Type B pancreatic cell (in vitro differentiated cells): ENCODE measurements around the gene ARHGEF28. TPM values are rescaled to one million over a fixed set of nuclear protein-coding genes. Genes with fewer than 3 reads are reported as not detected.

Experiments used
- total RNA-seq: library from RNA; stranded (reverse); gene quantifications from 2 replicates; pipeline ENCODE4 v1.2.1, GENCODE V29; 2021; ENCODE audit warnings: low replicate concordance

ARHGEF28 gene
- total RNA-seq, 1 donor from 2014 or later, result 24.9 TPM

Other genes starting within 250 kb of the ARHGEF28 start
- 1.3 and 15.9 TPM in 2 replicates for gene FOXD1, start 177.4 kb upstream of the ARHGEF28 start, total RNA-seq
- gene BTF3, start 127.8 kb upstream of the ARHGEF28 start, total RNA-seq, result 578 and 664 TPM in 2 replicates
- gene ANKRA2, start 60.6 kb upstream of the ARHGEF28 start, total RNA-seq, result 23.2 and 26.0 TPM in 2 replicates
- 15.7 and 22.7 TPM in 2 replicates for gene UTP15, start 60.5 kb upstream of the ARHGEF28 start, total RNA-seq